LNCAP (cell line): Measurements from ENCODE around the gene GNB1.

Experiments
- CTCF ChIP-seq: fragments of 450-650 bp; IDR thresholded peaks from 2 replicates; pipeline ENCODE4 v1.5.1; 2017; ENCODE audit warnings: mild to moderate bottlenecking

Gene GNB1

GRCh38 chr1:1883092-1883873 is 7.6 kb downstream of the GNB1 start:
- no peak for TF ChIP-seq CTCF

- no peak for TF ChIP-seq CTCF
Measured at GRCh38 chr1:1881727-1882126, 9.2 kb downstream of the GNB1 start.

GRCh38 chr1:1880617-1881312 is 10.1 kb downstream of the GNB1 start:
- no peak for TF ChIP-seq CTCF

GRCh38 chr1:1879942-1880341 is 10.9 kb downstream of the GNB1 start:
- TF ChIP-seq CTCF = no peak

- TF ChIP-seq CTCF = no peak
Measured at GRCh38 chr1:1877865-1878436, 12.9 kb downstream of the GNB1 start.

GRCh38 chr1:1876335-1876930 is 14.5 kb downstream of the GNB1 start:
- no peak for TF ChIP-seq CTCF

GRCh38 chr1:1875932-1876331 is 15.0 kb downstream of the GNB1 start:
- no peak for TF ChIP-seq CTCF
